HEK293T (cell line): ENCODE results near the gene MAPK7.

ENCODE experiments used
- BHLHE40 ChIP-seq: fragments of 450-650 bp; IDR thresholded peaks from 2 replicates; pipeline ENCODE4 v1.6.1; 2016; ENCODE audit warnings: mild to moderate bottlenecking, moderate library complexity, borderline replicate concordance
- ELF4 ChIP-seq: fragments of 450-650 bp; IDR thresholded peaks from 2 replicates; pipeline ENCODE4 v1.6.1; 2017; ENCODE audit warnings: antibody characterized with exemption
- FOXK2 ChIP-seq: fragments of 450-650 bp; IDR thresholded peaks from 2 replicates; pipeline ENCODE4 v1.6.1; 2016; ENCODE audit warnings: mild to moderate bottlenecking
- FOXM1 ChIP-seq: fragments of 450-650 bp; IDR thresholded peaks from 2 replicates; pipeline ENCODE4 v1.6.1; 2017; ENCODE audit warnings: mild to moderate bottlenecking, borderline replicate concordance
- LEF1 ChIP-seq: fragments of 450-650 bp; IDR thresholded peaks from 2 replicates; pipeline ENCODE4 v1.6.1; 2017; ENCODE audit warnings: mild to moderate bottlenecking, borderline replicate concordance
- NFRKB ChIP-seq: fragments of 450-650 bp; IDR thresholded peaks from 2 replicates; pipeline ENCODE4 v1.6.1; 2016; ENCODE audit warnings: mild to moderate bottlenecking, moderate library complexity
- SP1 ChIP-seq: fragments of 450-650 bp; IDR thresholded peaks from 2 replicates; pipeline ENCODE4 v1.6.1; 2017
- SUZ12 ChIP-seq: fragments of 450-650 bp; IDR thresholded peaks from 2 replicates; pipeline ENCODE4 v1.6.1; 2016; ENCODE audit warnings: mild to moderate bottlenecking
- TARDBP ChIP-seq: fragments of 450-650 bp; IDR thresholded peaks from 2 replicates; pipeline ENCODE4 v1.6.1; 2016
- TF ChIP-seq, protein P1 (sequence below): fragments of 450-650 bp; IDR thresholded peaks from 2 replicates; pipeline ENCODE4 v1.6.1; 2016

DNA sequence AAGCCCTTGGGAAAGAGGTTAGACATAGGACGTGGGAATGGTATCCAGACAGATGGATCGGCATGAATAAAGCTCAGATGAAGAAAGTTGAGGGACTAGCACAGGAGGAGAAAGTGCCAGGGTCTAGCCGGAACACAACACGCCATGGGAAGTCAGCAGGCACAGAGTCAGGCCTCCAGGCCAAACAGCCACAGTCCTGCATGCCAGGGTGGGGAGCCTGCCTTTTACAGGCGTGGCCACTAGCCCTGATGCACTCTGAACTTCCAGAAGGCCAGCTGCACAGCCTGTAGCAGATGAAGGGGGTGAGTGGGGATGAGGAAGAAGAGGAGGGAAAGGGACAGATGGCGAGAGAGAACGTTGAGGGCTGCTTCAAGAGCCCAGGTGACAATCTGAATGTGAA lies 20.9 kb upstream of the MAPK7 start:
- TF ChIP-seq LEF1 (no peak), NFRKB (no peak), ELF4 (no peak), BHLHE40 (no peak), FOXM1 (no peak), SP1 (no peak), SUZ12 (no peak), TARDBP (no peak), FOXK2 (no peak)
- TF ChIP-seq, protein P1, sequence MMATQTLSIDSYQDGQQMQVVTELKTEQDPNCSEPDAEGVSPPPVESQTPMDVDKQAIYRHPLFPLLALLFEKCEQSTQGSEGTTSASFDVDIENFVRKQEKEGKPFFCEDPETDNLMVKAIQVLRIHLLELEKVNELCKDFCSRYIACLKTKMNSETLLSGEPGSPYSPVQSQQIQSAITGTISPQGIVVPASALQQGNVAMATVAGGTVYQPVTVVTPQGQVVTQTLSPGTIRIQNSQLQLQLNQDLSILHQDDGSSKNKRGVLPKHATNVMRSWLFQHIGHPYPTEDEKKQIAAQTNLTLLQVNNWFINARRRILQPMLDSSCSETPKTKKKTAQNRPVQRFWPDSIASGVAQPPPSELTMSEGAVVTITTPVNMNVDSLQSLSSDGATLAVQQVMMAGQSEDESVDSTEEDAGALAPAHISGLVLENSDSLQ = no peak
